AG09319 (cell line): ENCODE data around the gene GMCL2.
"Not testable (repeated sequence)": the region's sequence is repeated elsewhere in the genome, so short reads cannot be mapped to it uniquely, and the experiment has no call there.

Source experiments
- DNase-seq: peaks from one replicate; pipeline ENCODE4 v3.0.0-alpha.2; 2010; ENCODE audit warnings: low read depth; ENCODE audit errors: extremely low read depth
- TF ChIP-seq, protein P1 (sequence below): IDR thresholded peaks from 2 replicates; pipeline ENCODE4 v1.5.1; 2011; ENCODE audit warnings: low read depth, mild to moderate bottlenecking, inconsistent platforms, low read length, moderate library complexity

Gene GMCL2

DNA sequence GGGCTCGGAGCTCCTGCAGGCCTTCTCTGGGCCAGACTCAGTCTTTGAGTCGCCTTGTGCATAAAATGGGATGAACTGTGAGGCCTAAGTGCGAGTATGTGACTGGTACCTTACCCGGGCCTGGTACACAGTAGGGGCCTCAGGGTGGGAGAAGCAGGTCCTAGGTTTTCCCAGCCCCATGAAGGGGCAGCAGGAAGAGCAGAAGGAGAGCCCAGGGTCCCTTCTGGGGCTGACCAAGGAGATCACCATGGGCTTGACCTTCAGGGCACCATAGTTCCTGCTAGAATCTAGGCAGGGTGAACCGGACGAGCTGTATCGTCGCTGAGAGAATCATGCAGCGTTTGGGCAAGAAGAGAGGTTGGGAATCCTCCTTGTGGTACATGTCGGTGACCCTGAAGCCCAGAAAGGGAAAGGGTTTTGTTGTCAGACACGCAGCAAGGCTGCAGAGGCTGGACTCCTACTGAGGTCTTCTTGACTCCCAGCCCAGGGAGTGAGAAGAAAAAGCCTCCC, 45.8 kb upstream of the GMCL2 start:
- DNase-seq, result no peak

DNA sequence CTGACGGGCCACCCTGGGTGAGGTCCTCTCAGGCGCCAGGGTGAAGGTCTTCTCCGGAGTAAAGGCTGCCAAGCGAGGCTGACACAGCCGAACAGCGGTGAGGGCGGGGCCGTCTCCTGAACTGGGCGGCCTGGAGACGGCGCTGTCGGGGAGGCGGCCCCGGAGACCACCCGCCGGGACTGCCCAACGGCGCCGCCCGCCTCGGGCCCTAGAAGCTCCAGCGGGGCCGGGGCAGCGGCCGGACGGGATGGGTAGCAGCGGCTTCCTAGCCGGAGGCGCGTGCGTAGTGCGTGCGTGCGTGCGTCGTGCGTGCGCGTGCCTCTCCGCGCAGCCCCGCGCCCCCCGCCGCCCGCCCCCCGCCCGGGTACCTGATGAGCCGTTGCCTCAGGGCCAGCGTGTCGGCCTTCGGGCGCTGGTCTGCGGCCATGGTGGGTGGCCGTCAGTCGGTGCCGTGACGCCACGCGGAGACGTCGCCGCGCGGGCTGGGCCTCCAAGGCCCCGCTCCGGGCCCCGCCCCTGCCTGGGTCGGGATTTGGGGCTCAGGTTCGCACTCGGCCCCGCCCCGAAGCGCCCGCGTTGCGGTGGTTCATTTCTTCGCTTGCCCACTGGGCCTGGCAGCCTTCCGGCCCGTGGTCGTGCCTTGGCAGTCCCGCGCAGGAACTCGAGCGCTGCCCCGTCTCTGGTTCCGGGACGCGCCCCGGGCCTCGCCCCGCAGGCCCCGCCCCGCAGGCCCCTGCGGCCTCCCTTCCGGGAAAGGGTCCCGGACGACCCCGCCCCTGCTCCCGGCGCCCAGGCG, 45.2 kb upstream of the GMCL2 start, which contains the start of gene PHYKPL:
Gene PHYKPL, minus strand, starts transcription at position 679 of the 796 bp plus-strand sequence. Its CDS starts 252 bp downstream, at position 427.
- TF ChIP-seq, protein P1, sequence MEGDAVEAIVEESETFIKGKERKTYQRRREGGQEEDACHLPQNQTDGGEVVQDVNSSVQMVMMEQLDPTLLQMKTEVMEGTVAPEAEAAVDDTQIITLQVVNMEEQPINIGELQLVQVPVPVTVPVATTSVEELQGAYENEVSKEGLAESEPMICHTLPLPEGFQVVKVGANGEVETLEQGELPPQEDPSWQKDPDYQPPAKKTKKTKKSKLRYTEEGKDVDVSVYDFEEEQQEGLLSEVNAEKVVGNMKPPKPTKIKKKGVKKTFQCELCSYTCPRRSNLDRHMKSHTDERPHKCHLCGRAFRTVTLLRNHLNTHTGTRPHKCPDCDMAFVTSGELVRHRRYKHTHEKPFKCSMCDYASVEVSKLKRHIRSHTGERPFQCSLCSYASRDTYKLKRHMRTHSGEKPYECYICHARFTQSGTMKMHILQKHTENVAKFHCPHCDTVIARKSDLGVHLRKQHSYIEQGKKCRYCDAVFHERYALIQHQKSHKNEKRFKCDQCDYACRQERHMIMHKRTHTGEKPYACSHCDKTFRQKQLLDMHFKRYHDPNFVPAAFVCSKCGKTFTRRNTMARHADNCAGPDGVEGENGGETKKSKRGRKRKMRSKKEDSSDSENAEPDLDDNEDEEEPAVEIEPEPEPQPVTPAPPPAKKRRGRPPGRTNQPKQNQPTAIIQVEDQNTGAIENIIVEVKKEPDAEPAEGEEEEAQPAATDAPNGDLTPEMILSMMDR, result peak; percentile 3
- peak; percentile 44 for DNase-seq

More for the DNA sequence above, 45.8 kb upstream of the GMCL2 start:
- TF ChIP-seq, protein P1, result no peak

DNA sequence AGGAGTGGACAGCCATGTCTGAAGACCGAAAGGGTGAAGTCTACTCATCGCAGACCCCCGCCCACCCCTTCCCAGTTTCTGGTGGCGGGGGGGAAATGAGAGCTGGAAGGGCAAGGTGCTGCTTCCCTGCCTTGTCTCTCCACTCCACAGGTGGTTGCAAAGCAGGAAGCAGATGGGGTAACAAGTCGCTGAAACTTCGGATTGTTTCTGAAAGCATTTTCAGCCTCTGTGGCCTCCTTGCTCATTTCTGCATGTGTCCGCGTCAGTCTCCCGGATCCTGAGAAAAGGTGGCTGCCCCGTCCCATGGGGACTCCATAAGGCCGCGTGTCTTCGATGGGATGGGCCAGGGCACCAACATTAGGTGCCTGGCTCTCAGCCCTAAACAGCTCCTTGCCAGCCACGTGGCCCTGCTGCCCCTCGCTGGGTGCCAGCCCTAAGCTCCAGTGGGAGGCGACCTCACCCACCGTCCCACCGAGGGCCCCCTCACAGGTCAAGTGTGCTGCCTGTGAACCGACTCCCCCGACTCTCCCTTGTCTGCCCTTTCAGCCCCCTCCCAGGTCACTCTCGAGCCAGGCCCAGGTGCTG, 44.5 kb upstream of the GMCL2 start:
- DNase-seq, result no peak
- TF ChIP-seq, protein P1, result no peak

DNA sequence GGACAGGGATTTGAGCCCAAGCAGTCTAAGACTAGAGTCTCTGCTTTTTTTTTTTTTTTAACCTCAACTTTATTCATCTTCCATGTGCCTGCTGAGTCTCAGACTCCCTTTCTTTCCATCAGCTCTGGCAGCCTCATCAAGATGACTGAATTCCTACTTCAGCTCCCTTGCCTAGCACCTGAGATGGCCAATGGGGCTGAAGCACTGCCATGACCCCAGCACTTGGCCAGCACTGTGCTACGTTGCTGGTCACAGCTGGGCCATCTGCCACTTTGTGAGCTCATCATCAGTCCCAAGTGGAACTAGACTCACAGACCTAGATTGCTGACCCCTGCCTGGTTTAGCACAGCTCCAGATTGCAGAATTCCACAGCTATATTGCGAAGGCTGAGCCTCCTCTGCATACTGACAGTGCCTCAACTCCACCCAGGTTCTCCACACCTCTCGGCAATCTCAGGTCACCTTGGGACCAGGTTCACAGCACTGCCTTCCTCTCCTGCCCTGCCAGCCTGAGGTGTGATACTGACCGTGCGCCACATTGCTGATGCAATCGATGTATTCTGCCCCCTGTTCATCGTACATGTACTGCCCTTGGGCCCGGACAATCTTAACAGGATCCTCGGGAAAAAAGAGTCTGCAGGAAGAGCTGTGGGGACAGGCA, 43.8 kb upstream of the GMCL2 start:
- no peak for DNase-seq
- TF ChIP-seq, protein P1, result no peak

DNA sequence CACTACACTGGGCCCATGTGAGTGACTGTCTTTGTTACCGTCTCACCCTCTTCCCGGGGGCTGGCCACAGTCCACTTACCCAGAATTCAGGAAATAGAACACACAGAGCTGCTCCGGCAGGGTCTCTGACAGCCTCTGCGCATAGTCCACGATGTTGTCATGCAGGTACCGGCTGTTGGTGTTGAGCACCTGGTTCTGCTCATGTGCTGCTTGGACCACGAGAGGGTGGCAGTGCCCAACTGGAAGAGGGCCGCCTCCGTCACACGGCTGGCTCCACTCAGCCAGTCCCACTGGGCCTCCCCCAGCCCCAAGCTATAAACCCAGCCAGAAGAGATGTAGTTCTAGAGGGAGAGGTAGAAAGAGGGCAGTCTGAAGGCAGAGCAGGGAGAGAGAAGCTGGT, 42.7 kb upstream of the GMCL2 start:
- DNase-seq, result no peak
- TF ChIP-seq, protein P1, result no peak

DNA sequence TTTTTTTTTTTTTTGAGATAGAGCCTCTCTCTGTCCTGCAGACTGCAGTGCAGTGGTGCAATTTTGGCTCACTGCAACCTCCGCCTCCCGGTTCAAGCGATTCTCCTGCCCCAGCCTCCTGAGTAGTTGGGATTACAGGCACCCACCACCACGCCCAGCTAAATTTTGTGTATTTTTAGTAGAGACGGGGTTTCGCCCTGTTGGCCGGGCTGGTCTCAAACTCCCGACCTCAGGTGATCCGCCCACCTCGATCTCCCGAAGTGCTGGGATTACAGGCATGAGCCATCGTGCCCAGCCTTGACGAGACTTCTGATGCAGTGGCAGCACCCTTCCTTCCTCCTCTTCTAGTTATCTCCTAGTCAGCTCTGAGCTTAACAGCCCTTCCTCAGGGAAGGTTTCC, 41.9 kb upstream of the GMCL2 start:
- DNase-seq, result not testable (repeated sequence)

DNA sequence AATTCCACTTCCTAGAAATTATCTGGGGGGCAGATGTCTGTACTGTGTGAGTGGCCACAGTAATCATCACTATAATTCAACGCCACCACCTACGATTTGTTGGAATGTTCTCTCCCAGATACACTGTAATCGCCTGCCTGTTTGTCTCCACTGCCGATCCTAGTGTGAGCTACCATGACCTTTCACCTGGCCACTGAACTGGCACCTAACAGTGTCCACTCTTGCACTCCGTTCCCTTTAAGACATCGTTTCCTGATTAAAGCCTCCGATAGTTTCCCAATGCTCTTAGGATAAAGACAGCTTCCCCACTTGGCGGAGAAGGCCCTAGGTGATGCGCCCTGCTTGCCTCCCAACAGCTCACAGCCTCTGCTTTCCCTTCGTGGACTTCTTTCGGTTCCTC, 41.4 kb upstream of the GMCL2 start:
- TF ChIP-seq, protein P1, result no peak
- no peak for DNase-seq
